ENCODE data around the gene CT45A3. TPM values are rescaled to one million over a fixed set of nuclear protein-coding genes. Genes with fewer than 3 reads are reported as not detected.

Gene CT45A3
- total RNA-seq, 2 experiments from 2014 or later = not detected

Other genes with a start within 250 kb of the CT45A3 start
- gene INTS6L, start 247.5 kb downstream of the CT45A3 start, total RNA-seq = 10 to 100 TPM; 24.4 to 24.9 TPM
- not detected for gene CT45A1, start 54.6 kb downstream of the CT45A3 start, total RNA-seq
- gene CT45A5, start 17.3 kb upstream of the CT45A3 start, total RNA-seq = not detected
- gene CT45A6, start 34.6 kb upstream of the CT45A3 start, total RNA-seq = not detected
- not detected for gene CT45A2, start 51.8 kb upstream of the CT45A3 start, total RNA-seq
- gene CT45A7, start 69.1 kb upstream of the CT45A3 start, total RNA-seq = not detected
- not detected for gene CT45A8, start 86.3 kb upstream of the CT45A3 start, total RNA-seq
- gene CT45A9, start 103.6 kb upstream of the CT45A3 start, total RNA-seq = not detected
- not detected for gene CT45A10, start 125.3 kb upstream of the CT45A3 start, total RNA-seq
- gene SAGE1, start 125.5 kb upstream of the CT45A3 start, total RNA-seq = not detected
- gene MMGT1, start 205.8 kb upstream of the CT45A3 start, total RNA-seq = 10 to 100 TPM; 15.9 to 16.4 TPM
- gene SLC9A6, start 217.2 kb upstream of the CT45A3 start, total RNA-seq = 10 to 100 TPM; 15.4 to 17.5 TPM